Hepatocyte (in vitro differentiated cells): ENCODE measurements around the gene NEU4. TPM values are rescaled to one million over a fixed set of nuclear protein-coding genes. Genes with fewer than 3 reads are reported as not detected.

Source experiments
- DNase-seq: peaks from one replicate; pipeline ENCODE4 v3.0.0-alpha.2; 2016; ENCODE audit warnings: low spot score
- H2AFZ ChIP-seq: fragments of 200-600 bp; sonication (generic); 2 replicates; pipeline ENCODE4 v1.6.0; 2016; ENCODE audit warnings: antibody characterized with exemption, mild to moderate bottlenecking
- H3K27ac ChIP-seq: fragments of 200-600 bp; sonication (generic); 2 replicates; pipeline ENCODE4 v1.5.1; 2016; ENCODE audit warnings: mild to moderate bottlenecking
- H3K27me3 ChIP-seq: fragments of 200-600 bp; sonication (generic); 2 replicates; pipeline ENCODE4 v1.6.1; 2016
- H3K36me3 ChIP-seq: fragments of 200-600 bp; sonication (generic); replicated peaks from 2 replicates; pipeline ENCODE4 v1.5.1; 2016; ENCODE audit warnings: low read depth; ENCODE audit not compliant: insufficient read depth
- H3K4me1 ChIP-seq: fragments of 200-600 bp; sonication (generic); 2 replicates; pipeline ENCODE4 v1.5.1; 2016; ENCODE audit warnings: mild to moderate bottlenecking, moderate library complexity; ENCODE audit not compliant: insufficient read depth
- H3K4me2 ChIP-seq: fragments of 200-600 bp; sonication (generic); 2 replicates; pipeline ENCODE4 v1.6.0; 2016
- H3K4me3 ChIP-seq: fragments of 200-600 bp; sonication (generic); 2 replicates; pipeline ENCODE4 v1.5.1; 2016; ENCODE audit warnings: mild to moderate bottlenecking
- H3K79me2 ChIP-seq: fragments of 200-600 bp; sonication (generic); 2 replicates; pipeline ENCODE4 v1.6.0; 2017; ENCODE audit warnings: mild to moderate bottlenecking
- H3K9me2 ChIP-seq: fragments of 200-600 bp; sonication (generic); replicated peaks from 2 replicates; pipeline ENCODE4 v1.6.0; 2017; ENCODE audit warnings: mild to moderate bottlenecking; ENCODE audit not compliant: insufficient read depth
- H3K9me3 ChIP-seq: fragments of 200-600 bp; sonication (generic); 2 replicates; pipeline ENCODE4 v1.5.1; 2016; ENCODE audit warnings: low read depth, mild to moderate bottlenecking
- H4K20me1 ChIP-seq: fragments of 200-600 bp; sonication (generic); 2 replicates; pipeline ENCODE4 v1.6.0; 2016; ENCODE audit warnings: mild to moderate bottlenecking; ENCODE audit not compliant: insufficient read depth, poor library complexity, severe bottlenecking
- CTCF ChIP-seq: fragments of 200-600 bp; sonication (generic); IDR thresholded peaks from 2 replicates; pipeline ENCODE4 v1.5.1; 2016; ENCODE audit warnings: antibody characterized with exemption, mild to moderate bottlenecking; ENCODE audit not compliant: poor library complexity
- EZH2 ChIP-seq: fragments of 200-600 bp; sonication (generic); IDR thresholded peaks from 2 replicates; pipeline ENCODE4 v1.6.1; 2016; ENCODE audit warnings: antibody characterized with exemption, mild to moderate bottlenecking, borderline replicate concordance
- EZH2phosphoT487 ChIP-seq: fragments of 200-600 bp; sonication (generic); IDR thresholded peaks from one replicate; pipeline ENCODE4 v1.6.1; 2018; ENCODE audit warnings: antibody characterized with exemption, mild to moderate bottlenecking, low read depth, moderate library complexity; ENCODE audit not compliant: unreplicated experiment, severe bottlenecking
- WGBS: methylation state at CpG from one replicate; pipeline ENCODE4 v1.1.6; 2016; ENCODE audit warnings: low lambda C conversion rate; ENCODE audit errors: missing lambda C conversion rate; 5-methylcytosine and 5-hydroxymethylcytosine counted together
- polyA plus RNA-seq: library from polyadenylated mRNA; unstranded; fragments of >200 nt; fragmentation: Nextera tagmentation; extraction: Ambion mirVana; gene quantifications from 2 replicates; pipeline ENCODE4 v1.2.1, GENCODE V29; 2016
- total RNA-seq: library from RNA; depleted of rRNA; stranded (reverse); fragments of >200 nt; gene quantifications from 2 replicates; pipeline ENCODE4 v1.2.3, GENCODE V29; 2014

NEU4 gene
- total and polyA plus RNA-seq, 2 experiments from 2014 or later: 6.8 to 10.2 TPM

- 80% methylated on average over 6 of the region's 6 CpGs for WGBS
- Histone ChIP-seq H3K4me1 (no peaks in the 10 kb centered on the region), H3K9me2 (no peaks in the 10 kb centered on the region), H3K4me3 (no peak overlapping the region), H3K4me2 (no peak overlapping the region), H2AFZ (no peak overlapping the region), H3K27ac (no peak overlapping the region), H3K79me2 (no peaks in the 10 kb centered on the region), H4K20me1 (no peaks in the 10 kb centered on the region), H3K36me3 (no peaks in the 10 kb centered on the region), H3K9me3 (no peaks in the 10 kb centered on the region), H3K27me3 (peaks cover 6% of the 10 kb centered on the region)
- no peak for DNase-seq
- TF ChIP-seq EZH2phosphoT487 (no peak), EZH2 (no peak), CTCF (no peak)
These were observed 27.3 kb downstream of the NEU4 start for GRCh38 chr2:241836292-241836691.

- no peak overlapping the region for H3K4me2 ChIP-seq
- TF ChIP-seq CTCF (no peak), EZH2phosphoT487 (no peak), EZH2 (no peak)
- no peaks in the 10 kb centered on the region for H3K9me2 ChIP-seq
- H3K27me3 ChIP-seq: peaks cover 6% of the 10 kb centered on the region
- no peak for DNase-seq
- no peak overlapping the region for H3K27ac ChIP-seq
- H3K4me1 ChIP-seq: no peaks in the 10 kb centered on the region
- no peaks in the 10 kb centered on the region for H4K20me1 ChIP-seq
- no peak overlapping the region for H2AFZ ChIP-seq
- H3K4me3 ChIP-seq: no peak overlapping the region
- no peaks in the 10 kb centered on the region for H3K79me2 ChIP-seq
- 66% methylated on average over 13 of the region's 13 CpGs for WGBS
- no peaks in the 10 kb centered on the region for H3K36me3 ChIP-seq
- no peaks in the 10 kb centered on the region for H3K9me3 ChIP-seq
These were observed 28.4 kb downstream of the NEU4 start for GRCh38 chr2:241837197-241837965.

GRCh38 chr2:241841181-241842066, 32.4 kb downstream of the NEU4 start:
- H3K4me1 ChIP-seq: no peaks in the 10 kb centered on the region
- no peaks in the 10 kb centered on the region for H3K9me2 ChIP-seq
- WGBS: 90% methylated on average over 28 of the region's 28 CpGs
- H3K4me2 ChIP-seq: no peak overlapping the region
- no peak overlapping the region for H3K27ac ChIP-seq
- no peaks in the 10 kb centered on the region for H4K20me1 ChIP-seq
- H3K27me3 ChIP-seq: peaks cover 11% of the 10 kb centered on the region
- H3K4me3 ChIP-seq: no peak overlapping the region
- H2AFZ ChIP-seq: no peak overlapping the region
- no peak for DNase-seq
- H3K36me3 ChIP-seq: no peaks in the 10 kb centered on the region
- no peaks in the 10 kb centered on the region for H3K9me3 ChIP-seq
- H3K79me2 ChIP-seq: no peaks in the 10 kb centered on the region
- TF ChIP-seq CTCF (no peak), EZH2 (no peak), EZH2phosphoT487 (no peak)
